ENCODE measurements around the gene POU6F2.
"Not testable (repeated sequence)": the region's sequence is repeated elsewhere in the genome, so short reads cannot be mapped to it uniquely, and the experiment has no call there.

DNA sequence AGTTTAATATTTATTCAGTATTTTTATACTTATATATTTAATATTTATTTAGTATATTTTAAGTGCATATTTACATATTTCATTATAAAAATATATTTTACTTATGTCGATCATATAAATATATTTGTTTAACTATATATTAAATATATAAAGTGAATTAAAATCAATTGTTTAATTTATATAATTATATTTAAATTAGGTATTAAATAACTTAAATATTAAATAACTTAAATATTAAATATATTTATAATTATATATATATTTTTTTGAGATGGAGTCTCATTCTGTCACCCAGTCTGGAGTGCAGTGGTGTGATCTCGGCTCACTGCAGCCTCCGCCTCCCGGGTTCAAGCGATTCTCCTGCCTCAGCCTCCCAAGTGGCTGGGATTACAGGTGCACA lies 399.2 kb downstream of the POU6F2 start:
- TF ChIP-seq, protein P1, sequence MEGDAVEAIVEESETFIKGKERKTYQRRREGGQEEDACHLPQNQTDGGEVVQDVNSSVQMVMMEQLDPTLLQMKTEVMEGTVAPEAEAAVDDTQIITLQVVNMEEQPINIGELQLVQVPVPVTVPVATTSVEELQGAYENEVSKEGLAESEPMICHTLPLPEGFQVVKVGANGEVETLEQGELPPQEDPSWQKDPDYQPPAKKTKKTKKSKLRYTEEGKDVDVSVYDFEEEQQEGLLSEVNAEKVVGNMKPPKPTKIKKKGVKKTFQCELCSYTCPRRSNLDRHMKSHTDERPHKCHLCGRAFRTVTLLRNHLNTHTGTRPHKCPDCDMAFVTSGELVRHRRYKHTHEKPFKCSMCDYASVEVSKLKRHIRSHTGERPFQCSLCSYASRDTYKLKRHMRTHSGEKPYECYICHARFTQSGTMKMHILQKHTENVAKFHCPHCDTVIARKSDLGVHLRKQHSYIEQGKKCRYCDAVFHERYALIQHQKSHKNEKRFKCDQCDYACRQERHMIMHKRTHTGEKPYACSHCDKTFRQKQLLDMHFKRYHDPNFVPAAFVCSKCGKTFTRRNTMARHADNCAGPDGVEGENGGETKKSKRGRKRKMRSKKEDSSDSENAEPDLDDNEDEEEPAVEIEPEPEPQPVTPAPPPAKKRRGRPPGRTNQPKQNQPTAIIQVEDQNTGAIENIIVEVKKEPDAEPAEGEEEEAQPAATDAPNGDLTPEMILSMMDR (IDR thresholded peaks at IDR 0.05) = not testable (repeated sequence)
- TF ChIP-seq EZH2 (IDR thresholded peaks at IDR 0.05; ENCODE audit: borderline replicate concordance, insufficient read depth, low read depth, low read length, poor library complexity, severe bottlenecking) = not testable (repeated sequence)
